Raji (cell line): ENCODE results near the gene ANGPT4.

ENCODE experiments used
- POLR2A ChIP-seq: IDR thresholded peaks from 2 replicates; pipeline ENCODE4 v1.6.1; 2011; ENCODE audit warnings: low read depth, low read length, control low read depth; ENCODE audit not compliant: insufficient read depth

ANGPT4 gene

DNA sequence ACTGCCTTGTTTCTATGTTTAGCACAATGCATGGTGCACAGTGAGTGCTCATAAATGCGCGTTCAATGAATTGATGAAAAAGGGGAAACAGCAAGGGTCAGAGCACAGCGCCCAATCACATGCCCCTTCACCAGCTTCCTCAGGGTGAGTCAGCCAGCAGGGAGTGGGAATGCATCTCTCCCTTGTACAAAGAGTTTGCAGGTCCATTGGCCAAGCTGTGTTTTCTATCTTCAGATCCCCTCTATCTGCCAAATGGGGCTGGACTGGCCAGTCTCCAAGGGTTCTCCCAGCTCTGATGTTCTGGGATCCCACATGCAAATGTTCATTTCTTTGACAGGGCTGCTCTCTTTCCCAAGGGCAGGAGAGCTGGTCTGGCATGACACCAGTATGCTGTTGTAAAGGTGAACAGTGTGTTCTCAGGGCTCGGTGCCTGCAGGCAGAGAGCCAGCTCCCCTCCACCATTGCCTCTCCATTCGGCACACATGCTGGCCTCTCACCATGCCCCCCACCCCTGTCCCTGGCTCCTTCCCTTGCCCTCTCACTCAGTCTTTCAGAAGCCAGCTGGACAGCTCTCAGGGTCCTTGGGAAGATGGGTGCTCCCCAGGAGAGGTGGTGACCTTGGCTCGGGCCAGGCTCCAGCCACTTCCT, 25.0 kb downstream of the ANGPT4 start:
- TF ChIP-seq POLR2A = no peak

DNA sequence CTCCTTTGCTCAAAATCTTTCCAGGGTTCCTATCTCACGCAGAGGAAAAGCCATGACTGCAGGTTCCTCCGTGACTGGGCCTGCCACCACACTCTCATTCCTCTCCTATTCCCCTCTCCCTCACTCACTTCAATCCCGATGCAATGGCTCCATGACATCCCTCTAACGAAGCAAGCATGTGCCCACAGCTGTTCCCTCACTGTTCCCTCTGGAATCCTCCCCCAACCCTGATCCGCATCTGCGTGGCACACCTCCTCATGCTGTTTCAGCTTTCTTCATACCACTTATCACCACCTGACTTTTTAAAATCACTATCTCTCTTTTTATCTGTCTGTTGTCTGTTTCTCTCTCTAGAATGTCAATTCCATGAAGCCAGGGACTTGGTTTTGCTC, 25.5 kb downstream of the ANGPT4 start:
- TF ChIP-seq POLR2A = no peak

DNA sequence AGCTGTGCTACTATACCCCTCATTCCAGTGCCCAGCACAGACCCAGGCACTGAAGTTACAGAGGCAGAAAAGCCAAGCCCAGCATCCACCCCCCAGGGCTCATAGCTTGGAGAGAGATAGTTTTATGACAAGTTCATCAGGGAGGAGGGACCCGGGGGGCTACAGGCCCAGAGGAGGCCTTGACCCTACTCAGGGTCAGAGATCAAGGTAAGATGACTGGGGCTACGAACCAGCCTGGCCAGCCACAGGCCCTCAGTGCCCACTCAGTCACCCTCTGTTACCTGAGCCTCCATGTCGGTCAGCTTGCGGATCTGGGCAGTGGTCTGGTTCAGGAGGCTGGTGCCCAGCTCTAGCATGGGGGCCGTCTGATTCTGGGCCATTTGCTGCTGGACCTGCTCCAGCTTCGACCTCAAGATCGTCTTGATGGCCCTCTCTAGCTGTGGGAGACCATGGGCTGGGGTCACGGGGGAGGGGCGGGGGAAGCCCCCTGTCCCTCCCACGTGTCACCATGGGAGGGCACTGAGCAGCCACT, 26.1 kb downstream of the ANGPT4 start:
- no peak for TF ChIP-seq POLR2A

- no peak for TF ChIP-seq POLR2A
Measured at GRCh38 chr20:889106-889505, 27.0 kb downstream of the ANGPT4 start.

- TF ChIP-seq POLR2A = no peak
Measured at GRCh38 chr20:888057-888456, 28.1 kb downstream of the ANGPT4 start.

DNA sequence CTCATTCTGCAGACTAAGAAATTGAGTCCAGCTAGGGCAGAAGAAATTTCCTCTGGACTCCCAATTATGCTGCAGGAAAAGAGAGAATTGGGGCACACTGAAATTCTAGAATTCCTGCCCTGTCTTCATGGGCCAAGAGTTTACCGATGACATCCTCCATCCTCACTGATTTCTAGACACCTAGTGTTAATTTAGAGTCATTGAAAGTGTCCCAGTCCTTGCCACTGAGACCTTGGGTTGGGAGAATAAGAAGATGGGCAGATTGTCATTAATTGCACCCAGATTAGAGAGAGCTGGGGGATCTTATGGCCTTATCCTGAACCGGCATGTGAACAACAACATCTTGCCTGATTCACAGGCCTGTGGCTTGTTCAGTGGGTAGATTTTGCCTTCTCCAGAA, 29.0 kb downstream of the ANGPT4 start:
- no peak for TF ChIP-seq POLR2A

DNA sequence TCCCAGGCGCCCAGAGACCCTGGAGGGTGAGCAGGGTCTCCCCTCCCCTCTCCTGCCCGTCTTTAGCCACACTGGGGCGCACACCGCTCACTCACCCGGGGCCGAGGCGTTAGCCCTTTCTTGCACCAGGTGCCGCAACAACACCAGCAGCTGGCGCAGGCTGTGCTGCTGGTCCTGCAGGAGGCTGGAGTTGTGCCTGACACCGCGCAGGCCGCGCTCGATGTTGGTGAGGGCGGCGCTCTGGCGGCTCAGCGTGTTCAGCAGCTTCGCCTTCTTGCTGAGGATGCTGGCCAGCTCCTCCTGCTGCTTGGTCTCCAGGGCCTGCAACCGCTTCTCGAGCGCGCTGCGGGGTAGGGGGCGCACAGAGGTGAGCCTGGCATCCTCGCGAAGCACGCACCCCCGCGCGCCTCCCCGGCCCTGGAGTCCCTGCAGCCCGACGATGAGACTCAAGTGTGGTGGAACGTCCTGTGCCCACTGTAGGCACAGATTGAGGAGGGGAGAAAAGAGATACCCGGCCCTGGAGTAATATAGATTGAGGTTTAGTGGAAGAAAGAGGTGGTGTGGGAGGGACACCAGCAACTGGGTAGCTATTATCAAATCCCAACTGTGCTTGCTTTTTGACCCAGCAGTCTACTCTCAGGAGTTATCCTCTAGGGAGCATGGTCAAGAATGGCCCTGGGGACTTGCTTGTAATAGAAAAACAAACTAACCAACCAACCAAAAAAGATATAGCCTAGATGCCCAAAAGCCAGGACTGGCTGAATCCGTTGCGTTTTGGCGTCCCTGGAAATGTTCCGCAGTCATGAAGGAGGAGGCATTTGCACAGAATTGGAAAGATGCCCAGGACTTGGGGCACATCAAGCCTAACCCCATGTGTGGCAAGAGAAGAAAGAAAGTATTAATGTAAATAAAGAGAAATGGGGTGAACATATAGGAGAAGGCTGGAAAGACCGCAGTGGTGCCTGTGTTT, 30.9 kb downstream of the ANGPT4 start:
- TF ChIP-seq POLR2A = no peak

DNA sequence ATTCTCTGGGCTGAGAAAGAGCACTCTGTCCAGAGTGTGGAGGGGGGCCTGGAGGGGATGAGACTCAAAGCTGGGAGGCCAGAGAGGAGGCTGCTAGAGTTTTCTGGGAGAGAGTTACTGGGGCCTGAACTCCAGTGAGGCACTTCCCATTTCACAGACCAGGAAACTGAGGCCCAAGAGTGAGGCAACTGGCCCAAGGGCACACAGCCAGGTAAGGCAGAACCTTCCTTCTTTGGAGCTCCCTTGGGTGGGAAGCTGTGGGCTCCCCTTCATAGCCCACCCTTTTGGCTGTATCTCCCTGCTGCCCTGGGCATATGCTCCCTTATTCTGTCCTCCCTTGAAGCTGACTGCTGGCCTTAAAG, 34.4 kb downstream of the ANGPT4 start:
- TF ChIP-seq POLR2A = no peak

DNA sequence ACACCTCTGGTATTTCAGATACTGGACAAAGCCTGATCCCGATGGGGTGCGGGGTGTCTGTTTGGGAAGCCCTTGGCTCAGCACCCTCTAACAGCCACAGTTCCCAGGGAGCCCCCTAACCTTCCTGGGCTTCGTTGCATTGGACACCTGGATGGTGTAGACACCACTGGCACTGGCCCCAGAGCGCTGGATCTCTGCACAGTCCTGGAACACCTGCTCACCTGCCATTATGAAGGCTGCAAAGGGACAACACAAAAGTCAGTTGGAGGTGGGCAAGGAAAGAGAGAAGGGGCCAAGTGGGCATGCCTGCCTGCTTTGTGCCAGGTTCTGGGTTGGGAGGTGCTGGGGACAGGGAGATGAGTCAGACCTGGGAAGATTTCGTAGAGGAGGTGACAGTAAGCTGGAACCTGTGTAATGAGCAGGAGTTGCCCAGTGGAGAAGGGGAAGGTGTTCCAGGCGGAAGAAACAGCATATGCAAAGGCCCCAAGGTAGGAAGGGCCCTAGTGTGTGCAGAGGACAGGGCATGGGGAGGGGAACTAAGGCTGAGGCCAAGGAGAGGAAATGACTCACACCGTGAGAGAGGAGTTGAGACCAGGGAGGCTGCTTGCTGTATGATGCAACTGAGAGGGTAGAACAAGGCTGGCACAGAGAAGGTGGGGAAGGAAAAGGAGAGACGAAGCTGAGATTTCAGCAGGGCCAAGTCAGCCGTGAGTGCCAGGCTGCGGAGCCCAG, 34.9 kb downstream of the ANGPT4 start:
- TF ChIP-seq POLR2A = no peak

GRCh38 chr20:879626-880025, 36.5 kb downstream of the ANGPT4 start:
- no peak for TF ChIP-seq POLR2A

DNA sequence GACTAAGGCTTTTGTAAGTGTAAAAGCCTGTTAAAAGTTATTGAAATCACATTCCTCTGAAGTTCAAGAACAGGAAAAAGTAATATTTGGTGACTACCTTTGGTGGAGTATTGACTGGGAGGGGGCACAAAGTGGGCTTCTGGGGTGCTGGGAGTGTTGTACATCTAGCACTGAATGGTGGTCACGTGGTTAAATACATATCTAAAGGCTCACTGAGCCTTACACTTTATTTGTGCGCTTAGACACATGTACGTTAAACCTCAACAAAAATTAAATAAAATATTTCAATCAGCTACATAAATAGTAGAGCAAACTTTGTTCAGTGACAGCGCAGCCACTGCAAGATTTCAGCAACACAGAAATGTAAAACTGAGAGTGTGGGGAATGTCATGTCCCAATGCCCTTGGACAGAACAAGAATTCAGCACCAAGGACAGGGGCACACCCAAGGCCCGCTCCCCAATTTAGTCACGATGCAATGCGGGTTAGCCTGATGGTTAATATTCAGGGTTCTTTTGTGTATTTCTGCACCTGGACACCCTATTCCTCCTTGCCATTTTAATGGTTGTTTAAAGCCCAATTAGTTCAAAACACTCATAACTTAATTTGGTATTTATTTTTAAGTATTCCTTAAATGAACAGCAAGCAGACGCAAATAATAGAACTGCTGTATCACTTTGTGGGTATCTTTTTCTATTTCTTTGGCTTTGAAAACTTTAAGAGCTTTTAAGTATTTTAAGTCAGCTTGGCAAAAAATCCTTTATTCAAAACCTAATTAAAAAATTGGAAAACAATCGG, 37.4 kb downstream of the ANGPT4 start:
- no peak for TF ChIP-seq POLR2A

GRCh38 chr20:877814-878213, 38.3 kb downstream of the ANGPT4 start:
- TF ChIP-seq POLR2A = no peak

DNA sequence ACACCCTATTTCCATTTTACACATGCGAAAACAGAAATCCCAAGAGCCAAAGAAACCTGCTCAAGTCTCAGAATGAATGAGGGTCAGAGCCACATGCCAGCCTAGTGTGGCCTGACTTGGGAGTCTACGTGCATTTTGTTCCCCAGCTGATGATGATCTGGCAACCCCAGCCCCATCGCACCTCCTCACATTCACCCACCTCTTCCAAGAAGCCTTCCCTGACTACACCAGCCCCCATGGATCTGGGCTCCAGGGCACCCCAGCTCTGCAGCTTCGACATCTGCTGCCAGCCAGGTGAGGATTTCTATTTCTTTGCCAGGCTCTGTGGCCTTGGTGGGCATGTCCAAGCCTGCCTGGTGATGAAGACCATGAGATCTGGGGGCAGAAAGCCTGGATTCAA, 41.0 kb downstream of the ANGPT4 start:
- no peak for TF ChIP-seq POLR2A

DNA sequence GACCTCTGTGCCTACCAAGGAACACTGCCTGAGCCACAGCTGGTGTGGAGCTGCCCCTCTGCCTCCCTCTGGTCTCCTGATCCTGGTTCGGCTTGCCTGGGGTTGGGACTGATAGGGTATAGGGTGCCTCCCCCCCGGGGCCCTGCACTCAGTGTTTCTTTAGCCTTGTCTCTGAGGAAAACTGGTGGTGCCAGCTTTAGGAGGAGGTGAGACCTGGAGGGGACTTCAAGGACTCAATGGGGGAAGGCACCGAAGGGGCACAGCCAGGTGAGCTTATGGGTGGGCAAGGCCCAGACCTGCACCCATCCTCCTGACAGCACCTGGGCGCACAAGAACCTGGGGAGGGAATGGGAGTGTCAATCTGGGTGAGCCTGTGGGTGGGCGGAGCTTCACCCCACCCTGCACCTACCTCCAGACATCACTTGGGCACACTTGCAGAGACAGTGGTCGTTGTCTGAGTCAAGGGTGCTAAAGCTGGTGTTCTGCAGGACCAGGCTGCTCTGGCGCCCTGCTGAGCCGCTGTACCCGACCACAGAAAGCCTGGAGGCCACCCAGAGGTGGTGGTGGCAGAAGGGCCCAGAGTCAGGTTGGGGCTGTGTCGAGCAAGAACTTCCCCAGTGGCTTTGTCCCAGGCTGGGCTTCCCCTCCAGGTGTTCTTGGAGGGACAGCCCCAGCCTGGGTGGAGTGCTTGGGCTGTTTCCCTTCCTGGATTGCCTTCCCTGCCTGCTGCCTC, 42.1 kb downstream of the ANGPT4 start:
- no peak for TF ChIP-seq POLR2A
